Calu3 (cell line): Measurements from ENCODE around the gene FAM163A. TPM values are rescaled to one million over a fixed set of nuclear protein-coding genes. Genes with fewer than 3 reads are reported as not detected.

Experiments
- BruUV-seq: library from RNA; stranded (reverse); fragments of 400-500 nt; replicated peaks from 2 replicates; lab custom pipeline; 2021; lab: Mats Ljungman, UMichigan
- CTCF ChIA-PET: fragments of 300-600 bp; sonication (Branson Sonifier 250); formaldehyde crosslinking; loops from one replicate; lab custom pipeline; 2022; ENCODE audit warnings: antibody characterized with exemption; lab: Charles Lee
- DNase-seq: peaks from one replicate; pipeline ENCODE4 v3.0.0; 2022
- H3K27ac Mint-ChIP-seq: one replicate; pipeline ENCODE4 v1.8.0; 2022; ENCODE audit warnings: mixed read lengths; ENCODE audit not compliant: unreplicated experiment
- H3K27me3 Mint-ChIP-seq: one replicate; pipeline ENCODE4 v1.8.0; 2022; ENCODE audit warnings: mixed read lengths; ENCODE audit not compliant: unreplicated experiment
- H3K36me3 Mint-ChIP-seq: one replicate; pipeline ENCODE4 v1.8.0; 2022; ENCODE audit warnings: mild to moderate bottlenecking, moderate library complexity, mixed read lengths; ENCODE audit not compliant: insufficient read depth, unreplicated experiment
- H3K4me1 Mint-ChIP-seq: one replicate; pipeline ENCODE4 v1.8.0; 2022; ENCODE audit warnings: mild to moderate bottlenecking, low read depth, mixed read lengths; ENCODE audit not compliant: unreplicated experiment
- H3K4me3 Mint-ChIP-seq: one replicate; pipeline ENCODE4 v1.8.0; 2022; ENCODE audit warnings: mild to moderate bottlenecking, low read depth, moderate library complexity, mixed read lengths; ENCODE audit not compliant: unreplicated experiment
- H3K9me3 Mint-ChIP-seq: one replicate; pipeline ENCODE4 v1.8.0; 2022; ENCODE audit warnings: low read depth, mixed read lengths; ENCODE audit not compliant: unreplicated experiment
- intact Hi-C: fragments of 100-400 bp; cut with micrococcal nuclease; formaldehyde crosslinking; loops from one replicate; pipeline ENCODE4 v1.10.0; 2022; ENCODE audit not compliant: unreplicated experiment
- total RNA-seq: library from RNA; stranded (reverse); gene quantifications from 2 replicates; pipeline ENCODE4 v1.2.3, GENCODE V29; 2022
- TF ChIP-seq, protein P1 (sequence below): fragments of 200-600 bp; IDR thresholded peaks from one replicate; pipeline ENCODE4 v1.8.0; 2022; ENCODE audit warnings: antibody characterized with exemption; ENCODE audit not compliant: unreplicated experiment

Gene FAM163A
- total RNA-seq, 1 experiment from 2014 or later, result not detected

DNA sequence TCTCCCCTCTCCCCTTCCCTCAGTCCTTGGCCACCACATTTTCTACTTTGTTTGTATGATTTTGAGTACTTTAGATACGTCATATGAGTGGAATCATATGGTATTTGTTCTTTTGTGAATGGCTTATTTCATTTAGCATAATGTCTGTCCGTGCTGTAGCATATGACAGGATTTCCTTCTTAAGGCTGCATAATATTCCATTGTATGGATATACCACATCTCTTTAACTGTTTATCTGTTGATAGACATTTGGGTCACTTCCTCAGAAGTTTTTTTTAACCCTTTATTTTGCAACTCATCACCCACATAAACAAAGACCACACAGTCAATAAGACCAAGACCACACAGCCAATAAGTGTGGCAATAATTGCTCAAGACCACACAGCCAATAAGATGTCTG lies 24.9 kb downstream of the FAM163A start:
- CTCF ChIA-PET, result no interaction called here
- no TSS peak for BruUV-seq

DNA sequence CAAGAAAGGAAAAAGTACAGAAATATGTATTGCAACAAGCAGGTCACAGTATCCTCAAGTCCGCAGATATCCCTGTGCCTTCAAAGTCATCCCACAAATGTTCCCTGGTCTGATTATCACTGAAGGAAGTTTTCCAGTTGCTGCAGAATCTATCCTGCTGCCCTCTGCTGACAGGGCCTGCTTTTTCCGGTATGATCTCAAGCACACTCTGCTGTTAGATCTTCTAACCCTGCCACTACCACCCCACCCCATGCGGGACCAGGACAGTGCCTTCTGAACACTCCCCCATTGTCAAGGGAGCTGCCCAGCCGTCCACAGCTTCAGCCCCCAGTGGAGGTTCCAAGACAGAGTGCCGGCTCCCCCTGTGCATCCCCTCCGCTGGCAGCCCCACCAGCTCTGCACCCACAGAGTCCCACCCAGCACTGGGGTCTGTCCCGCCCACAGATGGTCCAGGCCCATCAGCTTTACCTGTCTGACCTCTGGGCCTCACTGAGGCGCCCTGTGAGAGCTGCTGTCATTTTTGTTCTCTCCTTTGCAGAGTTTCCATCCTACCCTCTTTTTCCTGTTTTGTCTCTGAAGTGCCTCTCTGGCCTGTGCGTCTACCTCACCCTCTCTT lies 27.9 kb downstream of the FAM163A start:
- intact Hi-C loops, result no loop called here
- H3K4me1 Mint-ChIP-seq, result no peaks in the 10 kb centered on the region
- no peaks in the 10 kb centered on the region for H3K9me3 Mint-ChIP-seq
- DNase-seq, result no peak
- TF ChIP-seq, protein P1, sequence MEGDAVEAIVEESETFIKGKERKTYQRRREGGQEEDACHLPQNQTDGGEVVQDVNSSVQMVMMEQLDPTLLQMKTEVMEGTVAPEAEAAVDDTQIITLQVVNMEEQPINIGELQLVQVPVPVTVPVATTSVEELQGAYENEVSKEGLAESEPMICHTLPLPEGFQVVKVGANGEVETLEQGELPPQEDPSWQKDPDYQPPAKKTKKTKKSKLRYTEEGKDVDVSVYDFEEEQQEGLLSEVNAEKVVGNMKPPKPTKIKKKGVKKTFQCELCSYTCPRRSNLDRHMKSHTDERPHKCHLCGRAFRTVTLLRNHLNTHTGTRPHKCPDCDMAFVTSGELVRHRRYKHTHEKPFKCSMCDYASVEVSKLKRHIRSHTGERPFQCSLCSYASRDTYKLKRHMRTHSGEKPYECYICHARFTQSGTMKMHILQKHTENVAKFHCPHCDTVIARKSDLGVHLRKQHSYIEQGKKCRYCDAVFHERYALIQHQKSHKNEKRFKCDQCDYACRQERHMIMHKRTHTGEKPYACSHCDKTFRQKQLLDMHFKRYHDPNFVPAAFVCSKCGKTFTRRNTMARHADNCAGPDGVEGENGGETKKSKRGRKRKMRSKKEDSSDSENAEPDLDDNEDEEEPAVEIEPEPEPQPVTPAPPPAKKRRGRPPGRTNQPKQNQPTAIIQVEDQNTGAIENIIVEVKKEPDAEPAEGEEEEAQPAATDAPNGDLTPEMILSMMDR, result no peak
- peaks cover 37% of the 10 kb centered on the region for H3K27me3 Mint-ChIP-seq
- CTCF ChIA-PET, result interaction anchor here (0.7 to 1.2 kb wide), 2 partner anchors 45 to 65 kb away, joined by 4 to 5 read pairs; no protein-coding TSS in a partner anchor
- BruUV-seq, result no TSS peak
- H3K27ac Mint-ChIP-seq, result no peak overlapping the region
- H3K36me3 Mint-ChIP-seq, result no peaks in the 10 kb centered on the region
- no peak overlapping the region for H3K4me3 Mint-ChIP-seq

More for the DNA sequence above, 24.9 kb downstream of the FAM163A start:
- Mint-ChIP-seq H3K36me3 (no peaks in the 10 kb centered on the region), H3K4me1 (no peaks in the 10 kb centered on the region), H3K9me3 (no peaks in the 10 kb centered on the region), H3K4me3 (no peak overlapping the region), H3K27ac (no peak overlapping the region), H3K27me3 (peaks cover 33% of the 10 kb centered on the region)
- no peak for DNase-seq
- intact Hi-C loops, result no loop called here
- TF ChIP-seq, protein P1, result no peak

DNA sequence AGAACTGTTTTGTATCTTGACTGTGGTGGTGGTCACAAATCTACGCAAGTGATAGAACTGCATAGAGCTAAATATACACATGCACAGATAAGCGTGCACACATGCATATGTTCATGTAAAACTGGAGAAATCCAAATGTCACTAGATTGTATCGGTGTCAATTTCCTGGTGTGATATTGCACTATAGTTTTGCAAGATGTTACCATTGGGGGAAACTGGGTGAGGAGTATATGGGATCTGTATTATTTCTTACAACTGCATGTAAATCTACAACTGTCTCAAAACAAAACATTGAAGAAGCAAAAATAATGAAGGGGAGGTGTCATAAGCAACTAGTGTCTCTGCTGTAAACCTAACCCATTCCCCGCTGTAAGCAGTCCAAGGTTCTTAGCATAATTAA lies 30.2 kb downstream of the FAM163A start:
- no peak overlapping the region for H3K27ac Mint-ChIP-seq
- H3K36me3 Mint-ChIP-seq, result no peaks in the 10 kb centered on the region
- no TSS peak for BruUV-seq
- CTCF ChIA-PET, result no interaction called here
- intact Hi-C loops, result no loop called here
- H3K4me1 Mint-ChIP-seq, result no peaks in the 10 kb centered on the region
- TF ChIP-seq, protein P1, result no peak
- peaks cover 52% of the 10 kb centered on the region for H3K27me3 Mint-ChIP-seq
- no peak overlapping the region for H3K4me3 Mint-ChIP-seq
- H3K9me3 Mint-ChIP-seq, result no peaks in the 10 kb centered on the region
- DNase-seq, result no peak

- CTCF ChIA-PET, result no interaction called here
- Mint-ChIP-seq H3K4me1 (no peaks in the 10 kb centered on the region), H3K9me3 (no peaks in the 10 kb centered on the region), H3K27me3 (peaks cover 59% of the 10 kb centered on the region), H3K36me3 (no peaks in the 10 kb centered on the region), H3K27ac (no peak overlapping the region), H3K4me3 (no peak overlapping the region)
- intact Hi-C loops, result no loop called here
- no TSS peak for BruUV-seq
- no peak for DNase-seq
- TF ChIP-seq, protein P1, result no peak
Observed at GRCh38 chr1:179774000-179774399, 30.9 kb downstream of the FAM163A start.
